ENCODE data around the gene PRLHR. TPM values are rescaled to one million over a fixed set of nuclear protein-coding genes. Genes with fewer than 3 reads are reported as not detected.
A peak's percentile ranks its signal among the peaks of the same experiment; 100 is the strongest.

Gene PRLHR
- total RNA-seq, 1 donor from 2014 or later, result not detected

DNA sequence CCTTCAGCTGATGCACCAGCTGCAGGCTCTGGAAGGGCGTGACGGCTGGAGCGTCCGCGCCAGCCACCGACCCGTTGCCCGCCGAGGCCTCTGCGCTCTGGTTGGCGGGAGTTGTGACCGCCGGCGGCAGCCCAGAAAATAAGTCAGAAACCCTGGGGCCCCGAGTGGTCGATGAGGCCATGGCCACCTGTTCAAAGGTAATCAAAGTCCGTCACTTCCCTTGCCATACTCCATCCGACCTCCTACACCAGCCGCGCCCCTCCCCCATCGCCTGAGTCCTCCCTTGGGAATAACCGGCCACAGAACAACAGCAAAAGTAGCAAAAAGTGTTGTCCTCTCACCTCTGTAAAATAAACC lies 406 bp downstream of the PRLHR start:
- Histone ChIP-seq H3K9me3 (replicated peaks) (no peaks in the 10 kb centered on the region), H3K27me3 (ENCODE audit: low read depth) (peaks cover 89% of the 10 kb centered on the region), H3K27ac (replicated peaks) (no peak overlapping the region), H3K4me1 (no peaks in the 10 kb centered on the region), H3K4me3 (no peak overlapping the region), H3K36me3 (no peaks in the 10 kb centered on the region)
- no peak for DNase-seq
- TF ChIP-seq, protein P1, sequence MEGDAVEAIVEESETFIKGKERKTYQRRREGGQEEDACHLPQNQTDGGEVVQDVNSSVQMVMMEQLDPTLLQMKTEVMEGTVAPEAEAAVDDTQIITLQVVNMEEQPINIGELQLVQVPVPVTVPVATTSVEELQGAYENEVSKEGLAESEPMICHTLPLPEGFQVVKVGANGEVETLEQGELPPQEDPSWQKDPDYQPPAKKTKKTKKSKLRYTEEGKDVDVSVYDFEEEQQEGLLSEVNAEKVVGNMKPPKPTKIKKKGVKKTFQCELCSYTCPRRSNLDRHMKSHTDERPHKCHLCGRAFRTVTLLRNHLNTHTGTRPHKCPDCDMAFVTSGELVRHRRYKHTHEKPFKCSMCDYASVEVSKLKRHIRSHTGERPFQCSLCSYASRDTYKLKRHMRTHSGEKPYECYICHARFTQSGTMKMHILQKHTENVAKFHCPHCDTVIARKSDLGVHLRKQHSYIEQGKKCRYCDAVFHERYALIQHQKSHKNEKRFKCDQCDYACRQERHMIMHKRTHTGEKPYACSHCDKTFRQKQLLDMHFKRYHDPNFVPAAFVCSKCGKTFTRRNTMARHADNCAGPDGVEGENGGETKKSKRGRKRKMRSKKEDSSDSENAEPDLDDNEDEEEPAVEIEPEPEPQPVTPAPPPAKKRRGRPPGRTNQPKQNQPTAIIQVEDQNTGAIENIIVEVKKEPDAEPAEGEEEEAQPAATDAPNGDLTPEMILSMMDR (IDR thresholded peaks at IDR 0.05; ENCODE audit: borderline replicate concordance), result no peak
- intact Hi-C loops (cut with micrococcal nuclease), result no loop called here

- TF ChIP-seq, protein P1 (IDR thresholded peaks at IDR 0.05; ENCODE audit: borderline replicate concordance), result peak; percentile 3
- no peaks in the 10 kb centered on the region for H3K36me3 ChIP-seq
- peaks cover 87% of the 10 kb centered on the region for H3K27me3 ChIP-seq (ENCODE audit: low read depth)
- H3K4me3 ChIP-seq, result no peak overlapping the region
- no peak overlapping the region for H3K27ac ChIP-seq (replicated peaks)
- no peaks in the 10 kb centered on the region for H3K9me3 ChIP-seq (replicated peaks)
- no peaks in the 10 kb centered on the region for H3K4me1 ChIP-seq
- intact Hi-C loops (cut with micrococcal nuclease), result no loop called here
- no peak for DNase-seq
Measured at GRCh38 chr10:118594392-118595063, 920 bp downstream of the PRLHR start.

DNA sequence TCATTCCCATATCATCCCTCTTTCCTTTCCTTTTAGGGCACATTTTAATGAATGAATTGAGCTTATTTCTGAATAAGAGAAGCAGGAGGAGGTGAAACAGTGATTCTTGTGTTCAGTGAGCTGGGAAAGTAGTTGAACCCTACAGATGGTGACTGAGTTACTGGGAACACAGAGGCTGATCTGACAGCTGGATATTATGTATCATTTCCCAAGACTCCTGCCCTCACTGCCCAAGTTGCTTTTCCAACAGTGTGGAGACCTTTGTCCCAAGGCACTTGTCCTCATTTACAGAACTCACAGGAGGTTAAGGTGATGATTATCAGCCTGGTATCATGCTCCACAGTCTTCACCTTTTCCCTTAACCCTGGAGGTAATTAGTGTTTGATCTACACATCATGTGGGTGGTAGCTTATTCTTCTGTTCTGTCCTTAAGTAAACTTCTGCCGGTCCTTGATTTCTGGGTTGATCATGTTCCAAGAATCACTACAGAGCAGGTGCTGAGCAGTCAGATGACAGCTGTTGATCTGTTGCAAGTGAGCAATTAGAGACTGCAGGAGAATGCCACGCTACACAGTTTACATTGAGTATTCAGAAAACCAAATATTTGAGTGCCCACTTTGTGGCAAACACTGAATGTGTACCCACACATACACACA lies 2.6 kb downstream of the PRLHR start:
- intact Hi-C loops (cut with micrococcal nuclease), result no loop called here
- Histone ChIP-seq H3K4me1 (no peaks in the 10 kb centered on the region), H3K27me3 (ENCODE audit: low read depth) (peaks cover 83% of the 10 kb centered on the region), H3K36me3 (no peaks in the 10 kb centered on the region), H3K27ac (replicated peaks) (no peak overlapping the region), H3K4me3 (no peak overlapping the region), H3K9me3 (replicated peaks) (no peaks in the 10 kb centered on the region)
- no peak for DNase-seq
- TF ChIP-seq, protein P1 (IDR thresholded peaks at IDR 0.05; ENCODE audit: borderline replicate concordance), result no peak

- DNase-seq, result no peak
- H3K9me3 ChIP-seq (replicated peaks), result peaks cover under 1% of the 10 kb centered on the region
- H3K27me3 ChIP-seq (ENCODE audit: low read depth), result peaks cover 82% of the 10 kb centered on the region
- no peaks in the 10 kb centered on the region for H3K36me3 ChIP-seq
- H3K27ac ChIP-seq (replicated peaks), result no peak overlapping the region
- intact Hi-C loops (cut with micrococcal nuclease), result no loop called here
- TF ChIP-seq, protein P1 (IDR thresholded peaks at IDR 0.05; ENCODE audit: borderline replicate concordance), result no peak
- no peak overlapping the region for H3K4me3 ChIP-seq
- no peaks in the 10 kb centered on the region for H3K4me1 ChIP-seq
Measured at GRCh38 chr10:118590334-118590733, 5.1 kb downstream of the PRLHR start.

DNA sequence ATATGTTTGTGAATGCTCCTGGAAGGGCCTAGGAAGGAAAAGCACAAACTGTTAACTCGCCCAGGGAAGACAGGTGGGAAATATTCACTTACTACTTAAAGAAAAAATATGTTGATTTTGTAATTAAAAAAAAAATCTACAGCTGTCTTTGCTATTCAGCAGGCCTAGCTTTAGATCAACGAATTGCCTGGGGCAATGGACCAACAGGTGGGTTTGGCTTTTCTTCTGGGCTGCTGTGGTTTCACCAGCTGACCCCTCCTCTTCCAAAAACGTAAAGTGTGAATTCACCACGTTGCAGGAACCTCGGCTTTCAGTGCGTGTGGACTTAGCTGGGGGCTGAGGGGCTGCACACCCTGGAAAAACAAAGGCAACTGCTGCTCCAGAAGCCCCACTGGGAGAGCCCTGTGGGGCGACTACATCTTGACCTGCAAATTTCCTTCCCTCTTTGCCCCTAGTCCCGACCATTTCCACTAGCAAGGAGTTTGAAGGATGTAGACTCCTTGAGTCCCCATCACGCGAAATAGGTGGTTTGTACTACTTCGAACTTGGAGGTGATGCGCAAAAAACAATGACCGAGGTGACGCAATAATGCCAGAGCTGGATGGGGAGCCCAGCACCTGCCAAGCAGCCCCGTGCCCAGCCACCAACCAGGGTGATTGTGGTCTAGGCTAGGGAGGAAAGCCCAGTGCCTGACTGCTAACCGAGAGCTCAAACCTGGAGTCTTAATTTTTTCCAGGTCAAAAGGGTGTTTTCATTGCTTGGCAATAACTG lies 7.4 kb downstream of the PRLHR start:
- intact Hi-C loops (cut with micrococcal nuclease), result no loop called here
- Histone ChIP-seq H3K9me3 (replicated peaks) (peaks cover 13% of the 10 kb centered on the region), H3K36me3 (no peaks in the 10 kb centered on the region), H3K27me3 (ENCODE audit: low read depth) (peaks cover 65% of the 10 kb centered on the region), H3K4me3 (no peak overlapping the region), H3K27ac (replicated peaks) (no peak overlapping the region), H3K4me1 (no peaks in the 10 kb centered on the region)
- DNase-seq, result no peak
- TF ChIP-seq, protein P1 (IDR thresholded peaks at IDR 0.05; ENCODE audit: borderline replicate concordance), result no peak
